ENCODE data around the gene RAB19.
"Not testable (repeated sequence)": the region's sequence is repeated elsewhere in the genome, so short reads cannot be mapped to it uniquely, and the experiment has no call there.

The RAB19 gene

GRCh38 chr7:140453785-140454656 lies 50.2 kb downstream of the RAB19 start:
- not testable (repeated sequence) for DNase-seq

GRCh38 chr7:140454657-140455015 lies 50.8 kb downstream of the RAB19 start:
- no peak for DNase-seq

- DNase-seq: no peak
These were observed 51.9 kb downstream of the RAB19 start for GRCh38 chr7:140455743-140456142.

GRCh38 chr7:140456551-140457051 lies 52.7 kb downstream of the RAB19 start:
- no peak for DNase-seq

- no peak for DNase-seq
These were observed 54.3 kb downstream of the RAB19 start for GRCh38 chr7:140458201-140458600.

- DNase-seq: no peak
These were observed 55.1 kb downstream of the RAB19 start for GRCh38 chr7:140458916-140459315.

GRCh38 chr7:140463111-140463510 lies 59.3 kb downstream of the RAB19 start:
- no peak for DNase-seq

- DNase-seq: peak; percentile 46
These were observed 72.0 kb downstream of the RAB19 start for GRCh38 chr7:140475747-140476333.

- no peak for DNase-seq
These were observed 72.9 kb downstream of the RAB19 start for GRCh38 chr7:140476698-140477261.

Measured in activated CD4-positive, alpha-beta T cell treated with anti-CD3 and anti-CD28 coated beads, Interleukin-2, amount 50 U/mL, for 1 hour (primary cell).